ENCODE results near the gene RANBP17. TPM values are rescaled to one million over a fixed set of nuclear protein-coding genes. Genes with fewer than 3 reads are reported as not detected.

Gene RANBP17
- total RNA-seq, 2 donors from 2014 or later: 5.4 to 19.8 TPM

- H3K9me3 ChIP-seq: no peaks in the 10 kb centered on the region
- H3K27me3 ChIP-seq (replicated peaks; ENCODE audit: insufficient read depth): no peaks in the 10 kb centered on the region
- no peak for TF ChIP-seq POLR2AphosphoS5 (IDR thresholded peaks at IDR 0.05)
- no peaks in the 10 kb centered on the region for H3K36me3 ChIP-seq
- no peak overlapping the region for H3K4me3 ChIP-seq
- intact Hi-C loops (cut with DNase I): no loop called here
- no peak for DNase-seq (ENCODE audit: low spot score)
- WGBS: 78% methylated on average over 2 of the region's 2 CpGs
- H3K4me1 ChIP-seq (replicated peaks): no peaks in the 10 kb centered on the region
- H3K27ac ChIP-seq: no peak overlapping the region
Observed at GRCh38 chr5:170849374-170849773, 12.4 kb upstream of the RANBP17 start.

- H3K27ac ChIP-seq: no peak overlapping the region
- no peaks in the 10 kb centered on the region for H3K9me3 ChIP-seq
- WGBS: 64% methylated on average over 6 of the region's 6 CpGs
- H3K27me3 ChIP-seq (replicated peaks; ENCODE audit: insufficient read depth): no peaks in the 10 kb centered on the region
- no peak for TF ChIP-seq CTCF (IDR thresholded peaks at IDR 0.05)
- no peak for TF ChIP-seq POLR2AphosphoS5 (IDR thresholded peaks at IDR 0.05)
- no peak for TF ChIP-seq POLR2A (IDR thresholded peaks at IDR 0.05)
- no peak overlapping the region for H3K4me3 ChIP-seq
- no peaks in the 10 kb centered on the region for H3K4me1 ChIP-seq (replicated peaks)
- intact Hi-C loops (cut with DNase I): no loop called here
- no peaks in the 10 kb centered on the region for H3K36me3 ChIP-seq
- DNase-seq (ENCODE audit: low spot score): no peak
Observed at GRCh38 chr5:170854566-170854965, 7.3 kb upstream of the RANBP17 start.

GRCh38 chr5:170857066-170857465 lies 4.8 kb upstream of the RANBP17 start:
- Histone ChIP-seq H3K27me3 (replicated peaks; ENCODE audit: insufficient read depth) (no peaks in the 10 kb centered on the region), H3K4me3 (no peak overlapping the region), H3K9me3 (no peaks in the 10 kb centered on the region), H3K27ac (no peak overlapping the region), H3K4me1 (replicated peaks) (no peaks in the 10 kb centered on the region), H3K36me3 (no peaks in the 10 kb centered on the region)
- TF ChIP-seq CTCF (IDR thresholded peaks at IDR 0.05) (no peak), POLR2AphosphoS5 (IDR thresholded peaks at IDR 0.05) (no peak), POLR2A (IDR thresholded peaks at IDR 0.05) (no peak)
- intact Hi-C loops (cut with DNase I): no loop called here
- 85% methylated on average over 2 of the region's 2 CpGs for WGBS
- no peak for DNase-seq (ENCODE audit: low spot score)

GRCh38 chr5:170860415-170860814 lies 1.4 kb upstream of the RANBP17 start:
- intact Hi-C loops (cut with DNase I): no loop called here
- Histone ChIP-seq H3K9me3 (no peaks in the 10 kb centered on the region), H3K27me3 (replicated peaks; ENCODE audit: insufficient read depth) (no peaks in the 10 kb centered on the region), H3K4me1 (replicated peaks) (no peaks in the 10 kb centered on the region), H3K4me3 (no peak overlapping the region), H3K27ac (no peak overlapping the region), H3K36me3 (no peaks in the 10 kb centered on the region)
- no peak for DNase-seq (ENCODE audit: low spot score)
- no peak for TF ChIP-seq CTCF (IDR thresholded peaks at IDR 0.05)
- TF ChIP-seq POLR2A (IDR thresholded peaks at IDR 0.05): no peak
- no peak for TF ChIP-seq POLR2AphosphoS5 (IDR thresholded peaks at IDR 0.05)

GRCh38 chr5:170860818-170861666 lies 776 bp upstream of the RANBP17 start:
- no peak overlapping the region for H3K27ac ChIP-seq
- H3K27me3 ChIP-seq (replicated peaks; ENCODE audit: insufficient read depth): no peaks in the 10 kb centered on the region
- no peak for DNase-seq (ENCODE audit: low spot score)
- no peak overlapping the region for H3K4me3 ChIP-seq
- 96% methylated on average over 5 of the region's 5 CpGs for WGBS
- no peaks in the 10 kb centered on the region for H3K4me1 ChIP-seq (replicated peaks)
- intact Hi-C loops (cut with DNase I): no loop called here
- no peaks in the 10 kb centered on the region for H3K36me3 ChIP-seq
- H3K9me3 ChIP-seq: no peaks in the 10 kb centered on the region
- TF ChIP-seq POLR2AphosphoS5 (IDR thresholded peaks at IDR 0.05): no peak
- no peak for TF ChIP-seq POLR2A (IDR thresholded peaks at IDR 0.05)
- no peak for TF ChIP-seq CTCF (IDR thresholded peaks at IDR 0.05)
